DOHH2 (cell line): ENCODE results near the gene RETREG1.

Experiments
- H3F3A ChIP-seq: fragments of 200-600 bp; sonication (generic), shearing (Covaris generic); 2 replicates; pipeline ENCODE4 v1.6.0; 2016; ENCODE audit warnings: antibody characterized with exemption, mild to moderate bottlenecking; ENCODE audit not compliant: control insufficient read depth, insufficient read depth
- H3K27ac ChIP-seq: fragments of 200-600 bp; sonication (generic); 2 replicates; pipeline ENCODE4 v1.5.1; 2014; ENCODE audit warnings: low read depth, mild to moderate bottlenecking, low read length, moderate library complexity
- H3K27me3 ChIP-seq: fragments of 200-600 bp; sonication (generic); 2 replicates; pipeline ENCODE4 v1.6.1; 2014; ENCODE audit warnings: mild to moderate bottlenecking, low read length, mixed read lengths; ENCODE audit not compliant: control insufficient read depth
- H3K36me3 ChIP-seq: fragments of 200-600 bp; sonication (generic); 2 replicates; pipeline ENCODE4 v1.6.1; 2014; ENCODE audit warnings: mild to moderate bottlenecking, low read length, moderate library complexity, mixed read lengths; ENCODE audit not compliant: control insufficient read depth
- H3K4me1 ChIP-seq: fragments of 200-600 bp; sonication (generic); 2 replicates; pipeline ENCODE4 v1.6.1; 2014; ENCODE audit warnings: mild to moderate bottlenecking, low read length, mixed read lengths; ENCODE audit not compliant: control insufficient read depth
- H3K4me2 ChIP-seq: fragments of 200-600 bp; sonication (generic); 2 replicates; pipeline ENCODE4 v1.6.0; 2014; ENCODE audit warnings: mild to moderate bottlenecking, low read length, moderate library complexity
- H3K4me3 ChIP-seq: fragments of 200-600 bp; sonication (generic); 2 replicates; pipeline ENCODE4 v1.5.1; 2014; ENCODE audit warnings: mild to moderate bottlenecking, low read length, mixed read lengths
- H3K79me2 ChIP-seq: fragments of 200-600 bp; sonication (generic); 2 replicates; pipeline ENCODE4 v1.6.1; 2014; ENCODE audit warnings: mild to moderate bottlenecking, low read length, mixed read lengths; ENCODE audit not compliant: control insufficient read depth
- H3K9me2 ChIP-seq: fragments of 200-600 bp; sonication (generic); replicated peaks from 2 replicates; pipeline ENCODE4 v1.6.1; 2014; ENCODE audit warnings: mild to moderate bottlenecking, low read length, mixed read lengths; ENCODE audit not compliant: control insufficient read depth
- H3K9me3 ChIP-seq: fragments of 200-600 bp; sonication (generic); 2 replicates; pipeline ENCODE4 v1.6.1; 2014; ENCODE audit warnings: antibody characterized with exemption, low read length, mixed read lengths; ENCODE audit not compliant: control insufficient read depth, insufficient read depth
- H4K20me1 ChIP-seq: fragments of 200-600 bp; sonication (generic); 2 replicates; pipeline ENCODE4 v1.6.0; 2014; ENCODE audit warnings: low read depth, mild to moderate bottlenecking, antibody characterized with exemption, low read length, moderate library complexity; ENCODE audit not compliant: control insufficient read depth, insufficient read depth
- CTCF ChIP-seq: fragments of 200-600 bp; sonication (generic); IDR thresholded peaks from one replicate; pipeline ENCODE4 v1.5.1; 2014; ENCODE audit warnings: antibody characterized with exemption, mild to moderate bottlenecking, low read depth, low read length; ENCODE audit not compliant: poor library complexity, severe bottlenecking
- EZH2phosphoT487 ChIP-seq: fragments of 200-600 bp; sonication (generic); IDR thresholded peaks from 2 replicates; pipeline ENCODE4 v1.6.1; 2017; ENCODE audit warnings: borderline replicate concordance, mild to moderate bottlenecking, antibody characterized with exemption, low read length, moderate library complexity, mixed read lengths

RETREG1 gene

GRCh38 chr5:16505904-16506303 lies 110.9 kb downstream of the RETREG1 start:
- no peaks in the 10 kb centered on the region for H3K9me2 ChIP-seq
- H3K36me3 ChIP-seq, result no peaks in the 10 kb centered on the region
- TF ChIP-seq EZH2phosphoT487 (no peak), CTCF (no peak)
- no peaks in the 10 kb centered on the region for H3K27me3 ChIP-seq
- H3K79me2 ChIP-seq, result no peaks in the 10 kb centered on the region
- no peaks in the 10 kb centered on the region for H3K9me3 ChIP-seq
- no peak overlapping the region for H3K4me2 ChIP-seq
- H3K27ac ChIP-seq, result no peak overlapping the region
- no peaks in the 10 kb centered on the region for H3F3A ChIP-seq
- no peaks in the 10 kb centered on the region for H4K20me1 ChIP-seq
- H3K4me3 ChIP-seq, result no peak overlapping the region
- H3K4me1 ChIP-seq, result no peaks in the 10 kb centered on the region

- Histone ChIP-seq H3K79me2 (no peaks in the 10 kb centered on the region), H4K20me1 (no peaks in the 10 kb centered on the region), H3K27ac (no peak overlapping the region), H3K27me3 (no peaks in the 10 kb centered on the region), H3K4me2 (no peak overlapping the region), H3K4me3 (no peak overlapping the region), H3K9me2 (no peaks in the 10 kb centered on the region), H3K36me3 (no peaks in the 10 kb centered on the region), H3K4me1 (no peaks in the 10 kb centered on the region), H3F3A (no peaks in the 10 kb centered on the region), H3K9me3 (no peaks in the 10 kb centered on the region)
- TF ChIP-seq CTCF (no peak), EZH2phosphoT487 (no peak)
Observed at GRCh38 chr5:16505140-16505891, 111.5 kb downstream of the RETREG1 start.

GRCh38 chr5:16504571-16504970 lies 112.2 kb downstream of the RETREG1 start:
- no peaks in the 10 kb centered on the region for H3K79me2 ChIP-seq
- no peaks in the 10 kb centered on the region for H4K20me1 ChIP-seq
- H3F3A ChIP-seq, result no peaks in the 10 kb centered on the region
- H3K4me2 ChIP-seq, result no peak overlapping the region
- TF ChIP-seq CTCF (no peak), EZH2phosphoT487 (no peak)
- H3K9me2 ChIP-seq, result no peaks in the 10 kb centered on the region
- no peaks in the 10 kb centered on the region for H3K36me3 ChIP-seq
- H3K27ac ChIP-seq, result no peak overlapping the region
- H3K27me3 ChIP-seq, result no peaks in the 10 kb centered on the region
- H3K9me3 ChIP-seq, result no peaks in the 10 kb centered on the region
- H3K4me3 ChIP-seq, result no peak overlapping the region
- H3K4me1 ChIP-seq, result no peaks in the 10 kb centered on the region
